Mammary epithelial cell (primary cell): Measurements from ENCODE around the gene CPSF4.

Experiments used
- EZH2 ChIP-seq: IDR thresholded peaks from 2 replicates; pipeline ENCODE4 v1.6.1; 2012; ENCODE audit warnings: low read length, inconsistent platforms, borderline replicate concordance
- TF ChIP-seq, protein P1 (sequence below), 2 donors: IDR thresholded peaks in 1 of 2; conservative IDR thresholded peaks in 1 of 2; 2 replicates each; pipeline ENCODE4 v1.5.1; 2011 to 2012; ENCODE audit warnings: inconsistent platforms in 2 of 2, low read length in 2 of 2, mild to moderate bottlenecking in 2 of 2, control low read depth in 1 of 2, low read depth in 1 of 2; ENCODE audit not compliant: insufficient read depth in 1 of 2; ENCODE audit errors: extremely low read depth in 1 of 2

DNA sequence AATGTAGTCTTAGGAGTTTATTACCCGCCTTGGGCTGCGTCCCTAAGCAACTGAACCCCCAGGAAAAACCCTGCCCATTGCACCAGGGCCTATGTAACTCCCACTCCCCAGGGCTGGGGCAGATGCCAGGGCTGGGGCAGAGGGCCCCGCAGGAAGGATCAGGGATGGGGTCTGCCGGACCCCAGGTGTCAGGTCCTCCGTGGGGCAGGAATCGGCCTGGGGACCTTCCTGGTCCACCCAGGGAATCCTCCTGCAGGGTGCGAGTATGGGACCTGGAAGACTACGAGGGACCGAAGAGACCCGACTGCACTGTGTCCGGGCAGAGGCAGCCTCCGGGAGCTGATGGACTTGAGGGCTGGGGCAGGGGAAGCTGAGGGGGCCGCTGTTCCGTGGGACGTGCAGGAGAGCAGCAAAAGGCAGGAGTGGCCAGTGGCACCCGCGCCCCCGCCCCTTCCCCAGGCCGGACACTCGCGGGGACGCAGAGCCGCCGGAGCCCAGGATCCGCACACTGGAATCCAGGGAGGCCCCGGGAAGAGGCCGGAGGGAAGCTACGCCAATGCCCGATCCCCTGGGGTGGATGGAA is 29.7 kb downstream of the CPSF4 start:
- TF ChIP-seq, protein P1, sequence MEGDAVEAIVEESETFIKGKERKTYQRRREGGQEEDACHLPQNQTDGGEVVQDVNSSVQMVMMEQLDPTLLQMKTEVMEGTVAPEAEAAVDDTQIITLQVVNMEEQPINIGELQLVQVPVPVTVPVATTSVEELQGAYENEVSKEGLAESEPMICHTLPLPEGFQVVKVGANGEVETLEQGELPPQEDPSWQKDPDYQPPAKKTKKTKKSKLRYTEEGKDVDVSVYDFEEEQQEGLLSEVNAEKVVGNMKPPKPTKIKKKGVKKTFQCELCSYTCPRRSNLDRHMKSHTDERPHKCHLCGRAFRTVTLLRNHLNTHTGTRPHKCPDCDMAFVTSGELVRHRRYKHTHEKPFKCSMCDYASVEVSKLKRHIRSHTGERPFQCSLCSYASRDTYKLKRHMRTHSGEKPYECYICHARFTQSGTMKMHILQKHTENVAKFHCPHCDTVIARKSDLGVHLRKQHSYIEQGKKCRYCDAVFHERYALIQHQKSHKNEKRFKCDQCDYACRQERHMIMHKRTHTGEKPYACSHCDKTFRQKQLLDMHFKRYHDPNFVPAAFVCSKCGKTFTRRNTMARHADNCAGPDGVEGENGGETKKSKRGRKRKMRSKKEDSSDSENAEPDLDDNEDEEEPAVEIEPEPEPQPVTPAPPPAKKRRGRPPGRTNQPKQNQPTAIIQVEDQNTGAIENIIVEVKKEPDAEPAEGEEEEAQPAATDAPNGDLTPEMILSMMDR (conservative IDR thresholded peaks at IDR 0.05 in 1 of 2, IDR thresholded peaks at IDR 0.05 in 1 of 2; ENCODE audit: extremely low read depth in 1 of 2, insufficient read depth in 1 of 2, low read depth in 1 of 2, low read length in 2 of 2): no peak
- no peak for TF ChIP-seq EZH2
